HG03342 (cell line): ENCODE results near the gene PLOD3.
"Not testable (repeated sequence)": the region's sequence is repeated elsewhere in the genome, so short reads cannot be mapped to it uniquely, and the experiment has no call there.

Experiments used
- ATAC-seq: cut with Tn5 transposase; IDR thresholded peaks from one replicate; pipeline ENCODE4 v1.9.1; 2021; ENCODE audit warnings: mild to moderate bottlenecking, moderate library complexity; ENCODE audit not compliant: unreplicated experiment

PLOD3 gene

GRCh38 chr7:101216001-101216859, 1.2 kb downstream of the PLOD3 start:
- no peak for ATAC-seq

DNA sequence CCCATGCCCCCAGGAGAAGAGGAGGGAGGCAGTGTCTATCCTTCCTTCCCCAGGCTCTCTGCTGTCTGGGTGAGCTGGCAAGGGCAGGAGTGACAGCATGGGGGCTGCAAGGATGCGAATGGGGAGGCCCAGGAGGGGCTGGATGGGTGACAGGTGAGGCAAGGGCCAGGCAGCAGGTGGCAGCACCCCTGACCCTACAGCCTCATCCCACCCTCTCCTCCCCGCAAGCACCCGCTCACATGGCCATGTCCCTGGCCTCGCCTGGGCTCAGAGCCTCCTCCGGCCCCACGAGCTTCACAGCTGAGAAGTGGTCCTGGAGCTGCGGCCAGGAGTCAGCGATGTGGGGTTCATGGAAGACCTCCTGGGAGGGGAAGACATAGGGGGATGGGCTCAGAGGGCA, 5.4 kb downstream of the PLOD3 start:
- ATAC-seq: no peak

GRCh38 chr7:101211501-101211900, 5.9 kb downstream of the PLOD3 start:
- ATAC-seq: no peak

DNA sequence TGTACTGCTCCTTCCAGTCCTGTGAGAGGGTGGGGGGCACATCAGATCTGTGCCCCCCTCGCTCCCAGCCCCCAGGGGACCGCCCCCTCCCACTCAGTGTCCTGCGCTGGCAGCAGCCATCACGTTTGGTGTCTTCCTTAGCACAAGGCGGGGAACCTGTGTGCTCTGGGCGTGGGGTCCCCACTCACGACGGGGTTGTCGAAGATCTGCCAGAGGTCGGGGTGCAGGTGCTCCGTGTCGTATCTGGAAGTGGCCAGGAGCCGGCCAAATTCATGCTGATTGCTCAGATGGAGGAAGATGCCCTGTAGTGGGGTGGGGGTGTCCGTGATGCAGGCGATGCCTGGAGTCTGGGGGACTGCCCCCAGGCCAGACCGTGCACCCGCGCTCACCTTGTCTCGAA, 7.2 kb downstream of the PLOD3 start:
- no peak for ATAC-seq

GRCh38 chr7:101208794-101209193, 8.6 kb downstream of the PLOD3 start:
- ATAC-seq: no peak

DNA sequence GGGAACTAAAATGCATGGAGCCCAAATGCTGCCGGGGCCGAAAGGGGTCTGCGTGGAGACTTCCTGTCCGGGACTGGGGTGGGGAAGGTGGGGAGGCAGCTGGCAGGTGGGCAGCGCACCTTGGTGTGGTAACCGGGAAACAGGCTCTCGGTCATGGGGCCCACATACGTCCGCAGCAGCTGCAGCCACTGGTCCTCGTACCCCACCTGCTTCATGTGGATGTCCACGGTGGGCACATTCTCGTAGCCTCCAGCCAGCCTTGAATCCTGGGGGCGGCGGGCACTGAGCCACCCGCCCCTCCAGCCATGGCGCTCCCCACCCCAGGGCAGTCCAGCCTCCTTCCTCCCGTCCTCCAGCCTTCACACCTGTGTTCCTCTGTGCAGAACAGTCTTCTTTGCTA, 9.9 kb downstream of the PLOD3 start:
- no peak for ATAC-seq

GRCh38 chr7:101206665-101207042, 10.7 kb downstream of the PLOD3 start:
- no peak for ATAC-seq

DNA sequence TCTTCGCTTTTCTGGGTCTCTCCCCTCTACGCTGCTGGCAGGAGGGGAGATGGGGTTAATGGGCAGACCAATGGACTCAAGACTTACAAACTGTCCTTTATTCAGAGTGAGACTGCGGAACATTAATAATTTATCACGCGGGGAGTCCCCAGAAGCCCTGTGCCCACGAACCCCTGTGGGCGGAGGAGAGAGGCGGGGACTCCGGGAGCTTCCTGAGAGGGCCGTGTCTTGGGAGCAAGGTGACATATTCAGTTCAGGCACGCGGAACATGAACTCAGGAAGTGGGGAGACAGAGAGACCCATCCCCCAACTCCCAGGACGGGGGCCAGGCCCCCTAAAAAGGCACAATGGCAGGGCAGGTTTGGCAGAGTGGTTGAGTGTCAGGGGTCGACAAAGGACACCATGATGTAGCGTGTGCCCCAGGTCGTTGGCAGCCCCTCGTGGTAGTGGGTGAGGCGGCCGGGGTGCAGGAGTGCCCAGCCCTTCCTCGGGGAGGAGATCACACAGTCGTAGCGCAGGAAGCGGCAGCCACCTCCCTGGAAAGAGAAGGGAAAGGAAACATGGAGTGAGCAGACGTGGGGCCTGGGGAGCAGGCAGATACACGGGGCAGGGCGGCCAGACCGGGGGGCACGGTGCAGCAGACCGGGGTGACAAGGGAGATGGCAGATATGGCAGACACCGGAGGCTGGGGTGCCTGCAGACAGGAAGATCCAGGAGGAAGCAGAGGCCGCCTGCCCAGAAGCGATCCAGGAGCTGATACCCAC, 11.3 kb downstream of the PLOD3 start:
- ATAC-seq: no peak

- not testable (repeated sequence) for ATAC-seq
Measured at GRCh38 chr7:101203740-101204738, 13.3 kb downstream of the PLOD3 start.

- no peak for ATAC-seq
Measured at GRCh38 chr7:101202603-101202918, 14.8 kb downstream of the PLOD3 start.

DNA sequence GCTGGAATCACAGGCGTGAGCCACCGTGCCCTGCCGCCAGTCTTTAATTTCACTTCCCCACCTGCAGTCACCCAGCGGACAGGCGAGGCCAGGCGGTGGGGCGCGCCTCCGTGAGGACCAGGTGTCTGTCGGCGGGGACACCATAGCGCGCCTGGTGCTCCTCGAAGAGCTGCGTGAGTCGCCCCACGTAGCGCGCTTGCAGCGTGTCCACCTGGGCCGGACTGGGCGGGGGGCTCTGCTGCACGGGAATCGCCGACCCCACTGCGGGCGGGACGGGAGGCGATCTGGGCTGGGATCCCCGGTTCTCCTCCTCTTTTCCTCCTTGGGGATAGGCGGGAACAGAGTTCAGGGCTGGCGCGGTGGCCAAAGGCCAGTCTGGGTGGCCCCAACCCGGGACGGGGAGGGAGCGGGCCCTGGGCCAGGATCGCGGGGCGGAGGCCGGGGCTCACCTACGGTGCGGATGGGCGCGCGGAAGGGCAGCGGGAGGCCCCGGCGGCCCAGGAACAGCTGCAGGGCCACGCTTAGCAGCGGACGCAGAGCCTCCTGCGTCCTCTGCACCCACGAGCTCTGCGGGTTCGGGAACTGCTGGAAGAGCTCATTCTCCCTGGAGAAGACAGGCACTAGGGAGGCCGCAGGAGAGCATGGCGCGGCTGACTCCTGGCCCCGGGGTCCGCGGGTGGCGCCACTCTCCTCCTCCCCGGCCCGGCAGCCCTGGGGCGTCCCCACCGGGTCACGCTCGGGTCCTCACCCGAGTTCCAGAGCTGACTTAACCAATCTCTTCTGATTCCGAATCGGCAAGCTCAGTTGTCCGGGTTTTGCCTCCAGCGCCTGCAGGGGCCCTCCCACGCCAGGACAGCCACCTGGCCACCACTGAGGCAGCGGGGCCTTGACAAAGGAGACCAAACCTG, 15.4 kb downstream of the PLOD3 start:
- ATAC-seq: no peak

GRCh38 chr7:101200862-101201599, 16.4 kb downstream of the PLOD3 start, which contains the start of gene MOGAT3:
TSS of gene MOGAT3 (minus strand) at chr7:101201036. CDS start at chr7:101200854, 182 bp downstream.
- ATAC-seq: no peak

DNA sequence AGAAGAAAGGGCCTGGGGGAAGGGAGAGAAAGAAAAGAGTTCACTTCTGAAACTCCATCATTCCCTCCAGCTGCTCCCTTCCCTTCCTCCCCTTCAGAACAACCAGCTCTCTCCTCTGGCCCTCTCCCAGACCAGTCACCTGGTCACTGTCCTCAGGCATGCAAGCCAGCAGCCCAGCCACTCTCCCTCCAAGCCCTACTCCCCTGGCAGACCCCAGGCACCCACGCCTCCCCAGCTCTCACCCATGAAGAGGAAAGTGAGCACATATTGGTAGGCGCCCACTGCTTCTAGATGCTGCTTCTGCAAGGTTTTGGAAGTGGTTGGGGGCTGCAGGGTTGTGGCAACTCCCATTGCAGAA, 16.9 kb downstream of the PLOD3 start:
- ATAC-seq: no peak

DNA sequence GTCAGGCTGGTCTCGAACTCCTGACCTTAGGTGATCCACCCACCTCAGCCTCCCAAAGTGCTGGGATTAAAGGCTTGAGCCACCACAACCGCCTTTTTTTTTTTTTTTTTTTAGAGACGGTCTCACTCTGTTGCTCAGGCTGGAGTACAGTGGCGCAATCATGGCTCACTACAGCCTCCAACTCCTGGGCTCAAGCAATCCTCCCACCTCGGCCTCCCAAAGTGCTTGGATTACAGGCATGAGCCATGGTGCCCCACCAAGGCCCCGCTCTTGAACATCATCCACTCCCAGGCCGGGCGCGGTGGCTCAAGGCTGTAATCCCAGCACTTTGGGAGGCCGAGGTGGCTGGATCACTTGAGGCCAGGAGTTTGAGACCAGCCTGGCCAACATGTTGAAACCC, 17.9 kb downstream of the PLOD3 start:
- ATAC-seq: not testable (repeated sequence)

DNA sequence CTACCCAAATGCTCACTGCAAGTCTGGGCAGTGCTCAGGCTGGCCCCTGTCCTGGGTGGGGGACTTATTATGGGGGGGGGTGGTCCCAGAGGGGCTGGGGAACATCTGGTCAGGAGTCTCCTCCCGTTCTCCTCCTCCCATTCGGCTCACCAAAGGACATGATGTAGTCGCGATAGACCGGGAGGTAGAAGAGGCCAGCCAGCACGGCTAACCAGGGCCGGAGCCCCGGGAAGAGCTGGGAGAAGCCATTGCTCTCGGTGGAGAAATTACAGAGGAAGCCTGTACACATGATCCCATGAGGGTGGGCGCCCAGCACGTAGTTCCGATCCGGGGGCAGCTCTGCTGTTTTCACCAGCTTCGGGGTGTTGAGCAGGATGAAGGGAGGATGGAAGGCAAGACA, 18.9 kb downstream of the PLOD3 start:
- ATAC-seq: no peak

GRCh38 chr7:101197991-101198390, 19.4 kb downstream of the PLOD3 start:
- no peak for ATAC-seq

DNA sequence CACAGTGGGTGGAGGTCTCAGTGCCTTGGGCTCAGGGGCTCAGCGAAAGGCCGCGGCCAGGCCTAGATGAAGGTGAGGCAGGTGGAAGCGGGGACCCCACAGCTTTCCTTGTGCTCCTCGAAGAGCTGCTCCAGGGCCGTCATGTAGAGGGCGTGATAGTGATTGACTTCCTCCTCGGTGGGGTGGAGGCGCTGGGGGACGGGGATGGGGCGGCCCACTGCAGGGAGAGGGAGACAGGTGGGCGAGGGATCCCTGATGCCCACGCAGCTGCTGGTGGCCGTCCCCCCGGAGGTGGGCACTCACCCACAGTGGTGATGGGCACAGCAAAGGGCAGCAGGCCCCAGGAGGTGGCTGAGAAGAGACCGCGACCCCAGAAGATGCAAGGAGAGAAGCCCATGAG, 21.5 kb downstream of the PLOD3 start:
- no peak for ATAC-seq

GRCh38 chr7:101189109-101189508, 28.3 kb downstream of the PLOD3 start:
- no peak for ATAC-seq

GRCh38 chr7:101186844-101187428, 30.4 kb downstream of the PLOD3 start:
- no peak for ATAC-seq
